Liver (tissue), 9 donors: ENCODE data around the gene PIP4K2B. TPM values are rescaled to one million over a fixed set of nuclear protein-coding genes. Genes with fewer than 3 reads are reported as not detected.
A peak's percentile ranks its signal among the peaks of the same experiment; 100 is the strongest.
"Not testable (repeated sequence)": the region's sequence is repeated elsewhere in the genome, so short reads cannot be mapped to it uniquely, and the experiment has no call there.

Source experiments
- DNase-seq: peaks from one replicate; pipeline ENCODE4 v3.0.0-alpha.2; 2017; ENCODE audit warnings: low spot score
- H3K27ac ChIP-seq, 2 donors: one replicate each; pipeline ENCODE4 v1.7.0; 2013; ENCODE audit warnings: inconsistent platforms in 2 of 2, low read length in 2 of 2, control low read depth in 1 of 2, low read depth in 1 of 2, mild to moderate bottlenecking in 1 of 2
- H3K27me3 ChIP-seq, 4 donors: one replicate each; pipeline versions ENCODE4 v1.6.1 to v1.7.0; 2013; ENCODE audit warnings: low read length in 3 of 4, inconsistent platforms in 1 of 4, mild to moderate bottlenecking in 1 of 4, moderate library complexity in 1 of 4; ENCODE audit not compliant: control insufficient read depth in 4 of 4, insufficient read depth in 4 of 4
- H3K36me3 ChIP-seq, 4 donors: one replicate each; pipeline versions ENCODE4 v1.6.1 to v1.7.0; 2013; ENCODE audit warnings: low read length in 3 of 4, mild to moderate bottlenecking in 3 of 4, low read depth in 1 of 4, moderate library complexity in 1 of 4; ENCODE audit not compliant: control insufficient read depth in 4 of 4, insufficient read depth in 3 of 4
- H3K4me1 ChIP-seq, 4 donors: one replicate each; pipeline versions ENCODE4 v1.6.1 to v1.7.0; 2013; ENCODE audit warnings: low read length in 3 of 4, mild to moderate bottlenecking in 3 of 4, moderate library complexity in 1 of 4; ENCODE audit not compliant: control insufficient read depth in 4 of 4, insufficient read depth in 4 of 4
- H3K4me3 ChIP-seq, 3 donors: one replicate each; pipeline versions ENCODE4 v1.6.1 to v1.7.0; 2013; ENCODE audit warnings: low read length in 3 of 3, control low read depth in 1 of 3, low read depth in 1 of 3, mild to moderate bottlenecking in 1 of 3
- H3K9ac ChIP-seq, 2 donors: one replicate each; pipeline ENCODE4 v1.7.0; 2013; ENCODE audit warnings: low read length in 2 of 2, mild to moderate bottlenecking in 2 of 2, moderate library complexity in 2 of 2, control low read depth in 1 of 2, low read depth in 1 of 2
- H3K9me3 ChIP-seq, 4 donors: one replicate each; pipeline versions ENCODE4 v1.6.1 to v1.7.0; 2013; ENCODE audit warnings: low read length in 3 of 4; ENCODE audit not compliant: control insufficient read depth in 4 of 4
- ATF3 ChIP-seq: IDR thresholded peaks from 2 replicates; pipeline ENCODE4 v1.6.1; 2016; ENCODE audit warnings: antibody characterized with exemption
- CTCF ChIP-seq: fragments of 150-350 bp; IDR thresholded peaks from 2 replicates; pipeline ENCODE4 v1.5.1; 2017; ENCODE audit warnings: improper control_type of control experiment, low read depth, low read length; ENCODE audit not compliant: missing input control
- EGR1 ChIP-seq, 2 donors: IDR thresholded peaks; 2 replicates each; pipeline ENCODE4 v1.6.1; 2016 to 2018; ENCODE audit warnings: antibody characterized with exemption in 2 of 2, low read depth in 2 of 2
- FOXA1 ChIP-seq: IDR thresholded peaks from 2 replicates; pipeline ENCODE4 v1.6.1; 2016; ENCODE audit warnings: antibody characterized with exemption
- FOXA2 ChIP-seq: IDR thresholded peaks from 2 replicates; pipeline ENCODE4 v1.6.1; 2016; ENCODE audit warnings: antibody characterized with exemption
- GABPA ChIP-seq, 2 donors: IDR thresholded peaks in 1 of 2; conservative IDR thresholded peaks in 1 of 2; 2 replicates each; pipeline ENCODE4 v1.6.1; 2016; ENCODE audit warnings: antibody characterized with exemption in 2 of 2, mild to moderate bottlenecking in 1 of 2, moderate library complexity in 1 of 2
- HNF4A ChIP-seq, 2 donors: conservative IDR thresholded peaks; 2 replicates each; pipeline ENCODE4 v1.6.1; 2016; ENCODE audit warnings: antibody characterized with exemption in 2 of 2, mild to moderate bottlenecking in 2 of 2
- HNF4G ChIP-seq: IDR thresholded peaks from 2 replicates; pipeline ENCODE4 v1.6.1; 2016; ENCODE audit warnings: antibody characterized with exemption
- JUND ChIP-seq, 2 donors: IDR thresholded peaks; 2 replicates each; pipeline ENCODE4 v1.6.1; 2016; ENCODE audit warnings: antibody characterized with exemption in 2 of 2
- MAX ChIP-seq: IDR thresholded peaks from 2 replicates; pipeline ENCODE4 v1.6.1; 2016; ENCODE audit warnings: antibody characterized with exemption
- NR2F2 ChIP-seq: IDR thresholded peaks from 2 replicates; pipeline ENCODE4 v1.6.1; 2016; ENCODE audit warnings: antibody characterized with exemption
- REST ChIP-seq: IDR thresholded peaks from 2 replicates; pipeline ENCODE4 v1.6.1; 2016; ENCODE audit warnings: antibody characterized with exemption, mild to moderate bottlenecking
- RXRA ChIP-seq, 2 donors: IDR thresholded peaks; 2 replicates each; pipeline ENCODE4 v1.6.1; 2017 to 2018; ENCODE audit warnings: antibody characterized with exemption in 2 of 2, mild to moderate bottlenecking in 1 of 2
- SP1 ChIP-seq: IDR thresholded peaks from 2 replicates; pipeline ENCODE4 v1.6.1; 2018; ENCODE audit warnings: antibody characterized with exemption, mild to moderate bottlenecking
- TAF1 ChIP-seq: conservative IDR thresholded peaks from 2 replicates; pipeline ENCODE4 v1.6.1; 2016; ENCODE audit warnings: antibody characterized with exemption, mild to moderate bottlenecking
- YY1 ChIP-seq: IDR thresholded peaks from 2 replicates; pipeline ENCODE4 v1.6.1; 2016; ENCODE audit warnings: antibody characterized with exemption, mild to moderate bottlenecking
- WGBS: extraction: QIAGEN DNeasy Blood & Tissue Kit; methylation state at CpG from one replicate; pipeline ENCODE4 v1.1.7; 2013; 5-methylcytosine and 5-hydroxymethylcytosine counted together
- polyA plus RNA-seq, 2 donors: library from polyadenylated mRNA; stranded (reverse) in 1 of 2; unstranded in 1 of 2; fragments of 200-250 nt in 1 of 2; fragments of >200 nt in 1 of 2; fragmentation: Nextera tagmentation in 1 of 2; extraction: Ambion mirVana in 1 of 2; gene quantifications; one replicate each; pipeline versions ENCODE4 v1.2.1 to v1.2.3, GENCODE V29; 2013 to 2015
- total RNA-seq, 2 donors: library from RNA; depleted of rRNA; stranded (reverse); fragments of >200 nt; gene quantifications; one replicate each; pipeline ENCODE4 v1.2.3, GENCODE V29; 2014
- donor health status: healthy.
- donor health status: healthy.
- donor health status: healthy.
- donor health status: healthy.
- donor health status: healthy.

The PIP4K2B gene
- total and polyA plus RNA-seq, 4 donors: 2.4 to 21.5 (median 13.6) TPM

GRCh38 chr17:38728290-38728831 is 71.0 kb downstream of the PIP4K2B start:
- Histone ChIP-seq H3K27ac (peak overlapping the region; percentile 23 to 36), H3K4me3 (no peak overlapping the region), H3K9ac (no peak overlapping the region), H3K9me3 (no peaks in the 10 kb centered on the region), H3K4me1 (peaks cover 17 to 41% (median 29%) of the 10 kb centered on the region in 4 donors), H3K36me3 (peaks cover 0 to 4% (median 0%) of the 10 kb centered on the region in 4 donors), H3K27me3 (no peaks in the 10 kb centered on the region)
- DNase-seq: no peak
- WGBS: 81% methylated on average over 8 of the region's 8 CpGs
- TF ChIP-seq FOXA1 (no peak), SP1 (no peak), NR2F2 (no peak), FOXA2 (no peak), ATF3 (no peak), MAX (no peak), YY1 (no peak), GABPA (IDR thresholded peaks at IDR 0.05 in 1 of 2, conservative IDR thresholded peaks at IDR 0.05 in 1 of 2) (no peak), TAF1 (no peak)

- TF ChIP-seq EGR1 (IDR thresholded peaks at IDR 0.05; ENCODE audit: low read depth in 2 of 2): no peak
- TF ChIP-seq ATF3: no peak
- TF ChIP-seq SP1: no peak
- TF ChIP-seq HNF4G: no peak
- no peaks in the 10 kb centered on the region for H3K9me3 ChIP-seq
- H3K27ac ChIP-seq: peak overlapping the region in 1 of 2 donors; percentile 25
- H3K9ac ChIP-seq: no peak overlapping the region
- DNase-seq: no peak
- no peak overlapping the region for H3K4me3 ChIP-seq
- no peaks in the 10 kb centered on the region for H3K27me3 ChIP-seq
- H3K4me1 ChIP-seq: peaks cover 16 to 35% (median 24%) of the 10 kb centered on the region in 4 donors
- 90% methylated on average over 5 of the region's 5 CpGs for WGBS
- peaks cover 0 to 6% (median 0%) of the 10 kb centered on the region in 4 donors for H3K36me3 ChIP-seq
Observed at GRCh38 chr17:38727736-38728135, 71.6 kb downstream of the PIP4K2B start.

GRCh38 chr17:38726145-38726544 is 73.2 kb downstream of the PIP4K2B start:
- H3K27ac ChIP-seq, H3K27me3 ChIP-seq, DNase-seq, H3K9ac ChIP-seq, H3K36me3 ChIP-seq, H3K9me3 ChIP-seq, H3K4me3 ChIP-seq: not testable (repeated sequence)
- 74% methylated on average over 8 of the region's 8 CpGs for WGBS
- peaks cover 4 to 20% (median 9%) of the 10 kb centered on the region in 4 donors for H3K4me1 ChIP-seq

GRCh38 chr17:38725066-38725465 is 74.3 kb downstream of the PIP4K2B start:
- Histone ChIP-seq H3K4me3 (no peak overlapping the region), H3K9ac (no peak overlapping the region), H3K27ac (no peak overlapping the region), H3K9me3 (no peaks in the 10 kb centered on the region), H3K27me3 (no peaks in the 10 kb centered on the region), H3K36me3 (peaks cover 0 to 10% (median 5%) of the 10 kb centered on the region in 4 donors), H3K4me1 (peaks cover 2 to 16% (median 7%) of the 10 kb centered on the region in 4 donors)
- WGBS: 84% methylated on average over 10 of the region's 10 CpGs
- no peak for DNase-seq
- no peak for TF ChIP-seq CTCF
- no peak for TF ChIP-seq TAF1
- TF ChIP-seq RXRA (IDR thresholded peaks at IDR 0.05): no peak
- TF ChIP-seq ATF3: no peak
- TF ChIP-seq REST: no peak
- no peak for TF ChIP-seq EGR1 (IDR thresholded peaks at IDR 0.05; ENCODE audit: low read depth in 2 of 2)
- no peak for TF ChIP-seq JUND (IDR thresholded peaks at IDR 0.05)
- TF ChIP-seq YY1: no peak
- no peak for TF ChIP-seq FOXA2
- no peak for TF ChIP-seq MAX
- TF ChIP-seq HNF4A (conservative IDR thresholded peaks at IDR 0.05): no peak
- TF ChIP-seq HNF4G: no peak
